GM21737 (cell line): Measurements from ENCODE around the gene RASAL3.

ENCODE experiments used
- ATAC-seq: cut with Tn5 transposase; IDR thresholded peaks from one replicate; pipeline ENCODE4 v1.9.1; 2021; ENCODE audit warnings: mild to moderate bottlenecking, moderate library complexity; ENCODE audit not compliant: unreplicated experiment

Gene RASAL3

DNA sequence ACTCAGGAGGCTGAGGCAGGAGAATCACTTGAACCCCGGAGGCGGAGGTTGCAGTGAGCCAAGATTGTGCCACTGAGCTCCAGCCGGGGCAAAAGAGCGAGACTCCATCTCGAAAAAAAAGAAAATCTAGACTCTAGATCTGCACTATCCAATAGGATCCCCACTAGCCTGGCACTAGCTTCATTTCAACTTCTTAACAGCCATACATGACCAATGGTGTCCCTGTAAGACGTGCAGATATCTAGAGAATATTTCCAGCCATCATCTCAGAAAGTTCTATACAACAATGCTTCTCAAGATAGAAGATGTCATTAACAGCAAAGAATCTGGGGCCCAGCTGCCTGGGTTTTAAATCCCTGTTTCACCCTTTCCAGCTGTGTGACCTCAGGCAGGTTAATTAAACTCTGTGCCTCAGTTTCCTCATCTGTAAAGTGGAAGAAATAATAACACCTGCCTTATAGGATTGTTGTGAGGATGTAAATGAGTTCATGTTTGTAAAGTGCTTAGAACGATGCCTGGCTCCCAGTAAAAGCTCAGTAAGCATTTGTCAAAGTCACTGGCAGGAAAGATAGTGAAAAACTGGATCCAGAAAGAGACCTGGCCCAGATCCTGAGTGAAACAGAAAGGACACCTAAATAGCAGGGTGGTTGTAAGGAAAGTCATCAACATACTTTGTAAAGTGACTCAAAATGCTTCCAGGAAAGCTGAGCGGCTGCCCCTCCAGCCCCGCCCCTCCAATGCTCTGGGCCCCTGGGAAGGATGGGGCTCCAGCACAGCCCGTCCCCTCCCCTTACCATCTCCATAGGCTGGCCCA lies 28.1 kb downstream of the RASAL3 start:
- no peak for ATAC-seq

DNA sequence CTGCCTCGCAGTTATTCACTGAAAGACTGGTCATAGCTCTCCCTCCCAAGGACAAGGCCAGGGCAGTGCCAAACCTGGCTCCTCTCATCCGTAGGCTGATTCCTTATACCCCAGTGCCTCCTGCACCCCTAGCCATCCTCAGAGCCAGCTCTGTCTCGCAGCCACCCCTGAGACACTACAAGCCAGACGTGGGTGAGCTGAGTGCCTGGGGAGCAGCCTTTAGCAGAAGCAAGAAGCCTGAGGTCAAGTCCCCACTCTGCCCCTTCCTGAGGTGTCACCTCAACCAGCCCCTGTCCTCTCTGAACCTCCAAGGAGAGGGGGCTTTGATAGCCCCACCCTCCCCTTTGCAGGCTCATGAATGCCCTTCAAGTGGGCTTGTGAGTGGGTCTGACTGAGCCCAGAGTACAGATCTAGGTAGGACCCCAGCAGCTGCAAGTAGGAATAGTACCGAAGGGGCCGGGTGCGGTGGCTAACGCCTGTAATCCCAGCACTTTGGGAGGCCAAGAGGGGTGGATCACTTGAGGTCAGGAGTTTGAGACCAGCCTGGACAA lies 30.8 kb downstream of the RASAL3 start:
- no peak for ATAC-seq

DNA sequence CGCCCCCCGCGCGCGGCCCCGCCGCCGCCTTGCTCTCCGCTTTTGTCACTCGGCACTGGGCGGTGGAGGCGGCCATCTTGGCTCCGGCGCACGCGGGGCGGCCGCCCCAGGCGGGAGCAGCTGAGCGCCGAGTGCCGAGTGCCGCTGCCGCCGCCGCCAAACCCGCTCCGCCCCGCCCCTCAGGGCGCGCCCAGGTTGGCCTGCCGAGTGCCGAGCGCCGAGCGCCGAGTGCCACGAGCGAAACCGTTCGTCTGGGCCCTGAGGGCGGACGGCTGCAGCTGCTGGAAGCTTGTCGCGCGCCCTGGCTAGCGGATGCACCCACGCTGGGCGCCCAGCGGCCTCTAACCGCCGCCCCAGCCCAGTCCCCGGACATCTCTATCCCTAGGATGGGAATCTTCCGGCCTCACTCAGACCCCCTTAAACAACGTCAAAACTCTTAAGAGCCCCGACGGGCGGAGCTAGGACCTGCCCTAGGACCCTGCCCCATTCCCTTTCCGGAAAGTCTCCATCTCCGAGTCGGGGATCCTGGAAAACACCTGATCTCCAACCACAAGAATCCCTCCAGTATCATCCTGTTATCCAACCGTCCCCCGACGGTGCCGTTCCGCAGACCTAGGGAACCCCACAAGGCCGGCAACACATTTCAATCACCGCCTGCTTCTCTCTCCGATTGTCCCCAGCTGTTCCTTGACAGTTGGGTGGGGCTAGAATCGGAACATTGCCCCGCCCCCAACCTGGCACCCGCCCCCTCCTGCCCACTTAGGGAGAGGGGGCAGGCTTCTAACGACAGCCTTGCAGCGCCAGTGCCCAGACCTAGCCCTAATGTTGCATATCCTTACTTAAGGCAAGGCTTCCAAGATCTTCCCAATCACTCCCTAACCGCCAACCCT lies 31.5 kb downstream of the RASAL3 start:
- ATAC-seq, result peak; percentile 76

GRCh38 chr19:15432018-15432494 lies 32.3 kb downstream of the RASAL3 start:
- ATAC-seq, result no peak

DNA sequence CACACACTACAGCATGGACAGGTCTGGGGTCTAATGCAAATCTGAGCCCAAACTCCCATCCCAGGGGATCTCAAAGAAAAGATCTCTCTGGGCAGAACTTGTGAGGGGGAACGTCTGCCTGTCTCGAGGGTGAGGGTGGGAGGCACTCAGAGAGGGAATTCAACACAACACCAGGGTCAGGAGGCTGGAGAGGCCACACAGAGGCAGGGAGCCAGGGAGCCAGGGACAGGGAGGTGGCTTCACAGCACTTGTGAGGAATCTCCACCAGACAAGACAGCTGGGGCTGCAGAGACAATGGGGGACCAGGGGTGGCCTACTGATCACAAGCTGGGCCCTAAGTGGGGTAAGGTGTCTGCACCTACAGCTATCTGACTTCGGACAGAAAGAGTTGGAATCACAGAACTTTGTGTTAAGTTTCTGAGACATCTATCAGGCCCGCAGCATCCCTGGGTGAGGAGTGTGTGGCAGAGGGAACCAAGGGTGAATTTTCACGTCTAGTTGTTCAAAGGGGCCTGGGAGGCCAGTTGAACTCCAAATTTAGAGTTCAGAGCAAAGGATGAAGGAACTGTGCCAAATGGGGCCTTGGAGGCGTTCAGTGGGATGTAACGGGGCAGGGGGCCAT lies 32.8 kb downstream of the RASAL3 start:
- no peak for ATAC-seq

GRCh38 chr19:15430526-15431120 lies 33.7 kb downstream of the RASAL3 start:
- ATAC-seq, result no peak

DNA sequence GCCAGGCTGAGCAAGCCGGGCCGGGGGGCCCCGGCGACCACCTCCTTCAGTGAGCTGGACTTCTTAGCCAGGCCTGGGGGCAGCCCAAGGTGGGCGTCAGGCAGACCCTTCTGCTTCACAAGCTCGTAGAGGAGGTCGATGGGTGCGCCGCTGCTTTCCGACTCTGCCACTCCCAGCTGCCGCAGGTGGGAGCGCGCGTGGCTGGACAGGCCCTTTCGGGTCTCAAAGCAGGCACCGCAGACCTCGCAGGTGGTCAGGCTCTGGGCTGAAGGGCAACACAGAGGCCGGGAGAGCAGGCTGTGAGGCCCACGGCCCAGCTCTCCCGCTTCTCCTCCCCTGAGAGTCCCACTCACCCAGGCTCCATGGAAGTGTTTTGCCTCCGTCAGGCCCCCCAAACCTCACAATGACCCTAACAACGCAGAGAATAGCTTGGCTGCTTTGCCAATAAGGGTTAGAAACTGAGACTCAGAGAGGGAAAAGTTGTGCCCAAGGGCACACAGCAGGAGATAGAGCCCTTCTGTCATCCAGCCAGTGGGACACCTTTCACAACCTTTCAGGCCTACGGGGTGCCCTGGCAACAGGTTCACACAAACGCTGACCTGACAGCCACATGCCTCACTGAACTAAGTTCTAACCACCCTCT lies 34.4 kb downstream of the RASAL3 start:
- ATAC-seq, result no peak

DNA sequence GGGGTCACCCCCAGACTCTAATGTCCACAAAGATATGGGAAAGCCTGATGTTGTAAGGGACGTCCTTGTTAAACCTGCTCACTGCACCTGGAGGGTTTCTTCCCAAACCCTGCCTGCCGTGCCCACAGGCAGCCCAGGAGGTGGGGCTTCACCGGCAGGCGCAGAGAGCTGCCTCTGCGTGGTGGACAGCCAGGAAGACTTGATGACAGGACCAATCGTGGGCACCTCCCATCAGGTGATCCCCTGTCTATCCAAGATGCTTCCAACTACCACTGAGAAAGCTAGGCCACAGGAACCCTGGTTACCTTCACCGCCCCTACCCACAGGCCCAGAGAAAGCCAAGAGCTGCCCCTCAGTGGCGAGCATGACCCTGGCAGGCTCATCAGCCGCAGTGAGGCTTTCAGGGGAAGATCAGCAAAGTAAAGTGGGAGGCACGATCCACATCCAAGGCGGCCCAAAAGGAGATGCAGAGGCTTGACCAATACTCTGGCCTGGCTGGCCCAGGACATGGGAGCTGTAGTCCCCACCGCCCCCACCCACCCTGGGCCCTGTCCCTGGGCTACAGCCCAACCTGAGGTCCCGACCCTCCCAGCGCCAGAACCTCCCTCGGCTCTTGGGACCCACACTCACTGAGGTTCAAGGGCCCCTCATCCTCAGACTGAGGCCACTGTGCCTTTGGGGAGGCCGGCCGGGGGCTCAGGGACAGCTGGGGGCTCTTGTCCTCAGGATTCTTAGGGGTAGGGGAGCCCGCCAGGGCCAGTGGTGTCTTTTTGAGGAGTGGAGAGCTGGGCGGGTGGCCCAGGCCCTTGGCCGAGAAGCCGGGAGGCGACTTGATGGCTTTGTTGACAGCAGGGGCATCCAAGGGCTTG lies 35.2 kb downstream of the RASAL3 start:
- no peak for ATAC-seq

DNA sequence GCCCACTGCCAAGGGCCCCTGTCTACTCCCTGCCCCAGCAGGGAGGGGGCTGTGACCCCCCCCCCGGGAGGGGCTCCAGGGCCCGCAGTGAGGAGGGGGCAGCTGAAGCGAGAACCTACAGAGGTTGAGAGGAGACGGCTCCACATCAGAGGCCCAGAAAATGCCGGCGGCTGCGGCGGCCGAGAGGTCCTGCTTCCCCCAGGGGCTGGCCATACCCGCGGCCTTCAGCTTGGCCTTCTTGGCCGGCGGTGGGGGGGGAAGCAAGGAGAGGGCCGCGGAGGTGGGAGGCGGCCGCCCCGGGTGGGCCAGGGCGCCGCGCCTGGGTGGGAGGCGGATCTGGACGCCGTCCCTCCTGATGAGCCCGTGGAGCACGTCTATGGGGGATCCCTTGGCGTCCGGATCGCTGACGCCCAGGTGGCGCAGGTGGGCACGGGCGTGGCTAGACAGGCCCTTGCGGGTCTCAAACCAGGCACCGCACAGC lies 36.3 kb downstream of the RASAL3 start:
- no peak for ATAC-seq

DNA sequence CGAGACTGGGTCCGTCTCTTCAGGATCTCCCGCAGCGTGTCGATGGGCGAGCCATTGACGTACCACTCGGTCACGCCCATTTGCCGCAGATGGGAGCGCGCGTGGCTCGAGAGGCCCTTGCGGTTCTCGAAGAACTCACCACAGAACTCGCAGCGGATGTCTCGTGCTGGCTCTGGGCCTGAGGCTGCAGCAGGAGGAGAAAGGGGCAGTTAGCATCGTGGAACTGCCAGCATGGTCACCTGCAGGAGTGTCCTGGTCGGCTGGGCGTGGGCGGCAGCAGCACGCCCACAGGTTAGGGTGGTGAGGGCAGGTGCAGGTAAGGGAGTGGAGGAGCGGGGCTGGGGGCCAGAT lies 37.0 kb downstream of the RASAL3 start:
- no peak for ATAC-seq

GRCh38 chr19:15426485-15427349 lies 37.6 kb downstream of the RASAL3 start:
- no peak for ATAC-seq

DNA sequence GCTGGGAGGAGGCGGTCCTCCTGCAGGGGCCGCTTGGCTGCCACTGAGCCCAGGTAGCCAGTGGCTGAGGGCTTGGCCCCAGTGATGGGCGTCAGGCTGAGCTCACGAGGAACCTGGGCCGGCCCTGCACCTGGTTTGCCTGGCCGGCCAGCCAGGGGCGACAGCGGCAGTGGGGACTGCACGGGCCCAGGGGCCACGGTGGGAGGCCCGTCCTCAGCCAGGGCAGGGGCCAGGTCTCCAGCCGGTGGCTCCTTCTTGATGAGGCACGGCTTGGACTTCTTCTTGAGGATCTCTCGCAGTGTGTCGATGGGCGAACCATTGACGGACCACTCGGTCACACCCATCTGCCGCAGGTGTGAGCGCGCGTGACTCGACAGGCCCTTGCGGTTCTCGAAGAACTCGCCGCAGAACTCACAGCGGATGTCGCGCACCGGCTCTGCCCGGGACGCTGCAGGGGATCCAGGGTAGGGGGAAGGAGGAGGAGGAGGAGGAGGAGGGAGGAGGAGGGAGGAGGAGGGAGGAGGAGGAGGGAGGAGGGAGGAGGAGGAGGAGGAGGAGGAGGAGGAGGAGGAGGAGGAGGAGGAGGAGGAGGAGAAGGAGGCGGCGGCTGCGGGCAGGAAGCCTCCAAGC lies 38.9 kb downstream of the RASAL3 start:
- no peak for ATAC-seq

- no peak for ATAC-seq
Measured at GRCh38 chr19:15424692-15425272, 39.6 kb downstream of the RASAL3 start.

DNA sequence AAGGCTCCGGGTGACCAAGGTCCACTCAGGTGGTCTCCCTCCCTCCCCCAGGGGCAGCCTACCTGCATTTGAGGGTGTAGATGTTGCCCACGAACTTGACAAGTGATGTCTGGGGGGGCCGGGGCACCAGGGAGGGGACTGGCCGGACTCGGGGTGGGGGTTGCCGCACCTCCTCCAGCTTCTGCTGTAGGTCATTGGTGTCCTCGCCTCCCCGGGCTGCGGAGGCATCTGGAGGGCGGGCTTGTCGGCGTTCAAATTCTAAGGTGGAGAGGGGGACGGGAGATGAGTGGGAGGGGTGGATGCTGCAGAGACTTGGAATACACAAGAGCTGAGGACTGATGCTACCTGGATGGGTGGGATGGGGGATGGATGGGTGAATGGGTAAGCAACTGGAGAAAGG lies 40.2 kb downstream of the RASAL3 start:
- ATAC-seq, result no peak

GRCh38 chr19:15423130-15423529 lies 41.2 kb downstream of the RASAL3 start:
- ATAC-seq, result no peak

DNA sequence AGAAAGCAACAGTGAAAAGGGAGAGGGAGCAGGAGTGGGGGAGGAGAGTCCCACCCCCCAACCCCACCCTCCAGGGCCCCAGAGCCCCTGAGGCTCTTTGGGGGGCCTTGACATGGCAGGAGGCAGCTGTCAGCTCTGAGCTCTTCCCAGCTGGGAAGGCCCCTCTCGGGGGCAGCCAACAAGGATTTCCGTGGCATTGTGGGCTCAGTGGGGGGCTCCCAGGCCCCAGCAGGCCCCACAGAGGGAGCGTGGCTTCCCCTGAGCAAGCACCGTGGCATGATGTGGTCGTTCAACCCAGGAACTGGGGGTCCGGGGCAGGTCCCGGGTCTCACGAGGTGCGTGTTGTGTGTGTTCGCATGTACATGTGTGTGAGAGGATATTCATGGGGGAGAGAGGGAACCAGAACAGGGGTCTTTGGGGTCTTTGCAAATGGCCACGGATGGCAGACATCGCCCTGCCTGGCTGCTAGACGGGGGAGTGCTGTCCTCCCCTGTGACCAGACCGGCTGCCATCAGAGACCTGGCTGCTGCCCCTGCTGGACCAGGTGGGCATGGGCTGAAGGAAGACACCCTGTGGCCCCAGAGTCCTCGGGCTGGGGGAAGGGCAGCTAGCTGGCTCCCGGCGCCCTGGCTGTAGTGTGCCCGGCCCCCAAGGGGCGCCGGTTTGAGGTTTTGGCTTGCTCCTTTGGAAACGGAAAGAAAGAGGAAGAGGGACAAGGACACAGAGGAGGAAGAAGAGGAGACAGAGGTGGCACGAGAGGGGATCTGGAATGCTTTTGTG lies 41.9 kb downstream of the RASAL3 start:
- no peak for ATAC-seq
